Endothelial cell of umbilical vein (primary cell): ENCODE measurements around the gene GJB3. TPM values are rescaled to one million over a fixed set of nuclear protein-coding genes. Genes with fewer than 3 reads are reported as not detected.

ENCODE experiments used
- BruUV-seq: library from RNA; stranded (reverse); fragments of 400-500 nt; replicated peaks from 2 replicates; lab custom pipeline; 2021; lab: Mats Ljungman, UMichigan
- CTCF ChIA-PET: fragments of 300-600, 350-600 bp; sonication (Branson Sonifier 250); formaldehyde crosslinking; loops from one replicate; lab custom pipeline; 2021; ENCODE audit warnings: antibody characterized with exemption, inconsistent platforms; lab: Charles Lee
- POLR2A ChIA-PET: fragments of 300-600, 350-600 bp; sonication (Branson Sonifier 250); formaldehyde crosslinking; loops from one replicate; lab custom pipeline; 2021; ENCODE audit warnings: antibody characterized with exemption, inconsistent platforms; lab: Charles Lee
- DNase-seq: peaks from one replicate; pipeline ENCODE4 v3.0.0-alpha.2; 2011; ENCODE audit warnings: low read depth, low spot score
- FAIRE-seq: peaks from 2 replicates; lab custom pipeline; 2011; peaks lifted over from hg19 to GRCh38; lab: Jason Lieb, UNC
- H2AFZ ChIP-seq: 2 replicates; pipeline ENCODE4 v1.6.0; 2012; ENCODE audit warnings: low read depth, low read length, control low read depth, inconsistent platforms
- H3K27ac ChIP-seq: 2 replicates; pipeline ENCODE4 v1.5.1; 2011; ENCODE audit warnings: low read depth, mild to moderate bottlenecking, control low read depth, low read length, moderate library complexity; ENCODE audit not compliant: insufficient read depth
- H3K27me3 ChIP-seq, 2 experiments: 2 replicates each; pipeline versions ENCODE4 v1.6.0 to v1.6.1; 2011; ENCODE audit warnings: low read length in 2 of 2, mixed read lengths in 1 of 2; ENCODE audit not compliant: control insufficient read depth in 2 of 2, insufficient read depth in 2 of 2
- H3K36me3 ChIP-seq, 2 experiments: 2 replicates in 1 of 2; 3 replicates in 1 of 2; pipeline ENCODE4 v1.5.1; 2011; ENCODE audit warnings: low read length in 2 of 2, mild to moderate bottlenecking in 1 of 2, moderate library complexity in 1 of 2; ENCODE audit not compliant: control insufficient read depth in 2 of 2, insufficient read depth in 2 of 2; ENCODE audit errors: extremely low read depth in 1 of 2
- H3K4me1 ChIP-seq: 3 replicates; pipeline ENCODE4 v1.5.1; 2011; ENCODE audit warnings: mild to moderate bottlenecking, low read length; ENCODE audit not compliant: control insufficient read depth, insufficient read depth; ENCODE audit errors: extremely low read depth
- H3K4me2 ChIP-seq: 2 replicates; pipeline ENCODE4 v1.6.1; 2011; ENCODE audit warnings: low read length, control low read depth, mixed read lengths; ENCODE audit not compliant: insufficient read depth
- H3K4me3 ChIP-seq, 3 experiments: fragments of 200-600 bp in 1 of 3; sonication (generic), shearing (Covaris generic) in 1 of 3; replicated peaks in 1 of 3; 2 replicates each; pipeline ENCODE4 v1.5.1; 2011 to 2016; ENCODE audit warnings: control low read depth in 3 of 3, low read length in 3 of 3, mild to moderate bottlenecking in 2 of 3, inconsistent platforms in 1 of 3, low read depth in 1 of 3, moderate library complexity in 1 of 3; ENCODE audit not compliant: insufficient read depth in 1 of 3
- H3K79me2 ChIP-seq: 2 replicates; pipeline ENCODE4 v1.6.0; 2012; ENCODE audit warnings: low read length, inconsistent platforms; ENCODE audit not compliant: control insufficient read depth, insufficient read depth
- H3K9ac ChIP-seq: replicated peaks from 2 replicates; pipeline ENCODE3; 2011; ENCODE audit warnings: low read length, control low read depth; ENCODE audit not compliant: insufficient read depth; ENCODE audit errors: extremely low read depth
- H3K9me1 ChIP-seq: replicated peaks from 3 replicates; pipeline ENCODE4 v1.6.0; 2011; ENCODE audit warnings: mild to moderate bottlenecking, low read length; ENCODE audit not compliant: control insufficient read depth, insufficient read depth; ENCODE audit errors: extremely low read depth
- H3K9me3 ChIP-seq: replicated peaks from 2 replicates; pipeline ENCODE4 v1.5.1; 2012; ENCODE audit warnings: low read length, inconsistent platforms; ENCODE audit not compliant: control insufficient read depth, insufficient read depth
- H4K20me1 ChIP-seq: replicated peaks from 2 replicates; pipeline ENCODE3; 2011; ENCODE audit warnings: mild to moderate bottlenecking, low read length; ENCODE audit not compliant: control insufficient read depth, insufficient read depth; ENCODE audit errors: extremely low read depth
- EZH2 ChIP-seq: IDR thresholded peaks from 2 replicates; pipeline ENCODE4 v1.6.1; 2012; ENCODE audit warnings: borderline replicate concordance, low read depth, mild to moderate bottlenecking, moderate library complexity, low read length, inconsistent platforms; ENCODE audit not compliant: severe bottlenecking
- JUN ChIP-seq: IDR thresholded peaks from 2 replicates; pipeline ENCODE4 v1.6.1; 2011; ENCODE audit warnings: borderline replicate concordance, low read depth; ENCODE audit not compliant: insufficient read length, insufficient read depth
- MYC ChIP-seq: IDR thresholded peaks from one replicate; pipeline ENCODE4 v1.6.1; 2011; ENCODE audit warnings: mild to moderate bottlenecking, low read depth, low read length
- POLR2A ChIP-seq: IDR thresholded peaks from 2 replicates; pipeline ENCODE4 v1.6.1; 2012; ENCODE audit warnings: low read depth, mild to moderate bottlenecking, control low read depth, low read length
- POLR2AphosphoS5 ChIP-seq: IDR thresholded peaks from 2 replicates; pipeline ENCODE4 v1.6.1; 2012; ENCODE audit warnings: low read depth, mild to moderate bottlenecking, control low read depth, low read length, moderate library complexity; ENCODE audit not compliant: insufficient read depth
- dilution Hi-C: fragments of 300-500 bp; cut with MboI; formaldehyde crosslinking; loops from one replicate; pipeline ENCODE4 v1.15.0; 2019; ENCODE audit warnings: low sequenced_read_pairs; ENCODE audit not compliant: extremely low pct_ligation_motif_present
- intact Hi-C: fragments of 100-400 bp; cut with micrococcal nuclease; formaldehyde crosslinking; loops from one replicate; pipeline ENCODE4 v1.10.0; 2022
- polyA plus RNA-seq, 4 experiments: library from polyadenylated mRNA; depleted of rRNA in 3 of 4; stranded (reverse) in 3 of 4; unstranded in 1 of 4; fragments of >200 nt; gene quantifications; 2 replicates each; pipeline versions ENCODE4 v1.2.1 to v1.2.3, GENCODE V29; 2011 to 2012; ENCODE audit warnings: missing spikeins in 1 of 4
- total RNA-seq: library from RNA; stranded (reverse); gene quantifications from 2 replicates; pipeline ENCODE4 v1.2.3, GENCODE V29; 2021

Gene GJB3
- total and polyA plus RNA-seq, 2 donors (not counting 3 experiments of a cell fraction or from before 2014, with no cell fraction given): not detected

DNA sequence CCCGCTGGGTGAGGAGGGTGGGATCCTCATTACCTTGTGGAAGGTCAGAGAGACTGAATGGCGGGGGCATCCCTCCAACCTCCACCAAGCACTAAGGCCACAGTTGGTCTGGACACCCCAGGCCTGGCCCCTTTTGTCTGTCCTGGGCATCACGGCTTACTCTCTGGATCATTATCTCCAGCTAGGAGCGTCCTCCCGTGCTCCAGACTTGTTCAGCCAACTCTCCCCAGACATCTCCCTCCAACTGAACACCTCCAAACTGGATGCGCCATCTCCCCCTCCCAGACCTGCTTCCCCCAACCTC lies 33.4 kb upstream of the GJB3 start:
- Histone ChIP-seq H3K27me3 (no peaks in the 10 kb centered on the region), H3K9me1 (no peaks in the 10 kb centered on the region), H3K4me2 (no peak overlapping the region), H4K20me1 (no peaks in the 10 kb centered on the region), H3K9me3 (no peaks in the 10 kb centered on the region), H3K27ac (no peak overlapping the region), H3K4me1 (no peaks in the 10 kb centered on the region), H3K79me2 (no peaks in the 10 kb centered on the region), H2AFZ (no peak overlapping the region), H3K36me3 (no peaks in the 10 kb centered on the region), H3K9ac (no peak overlapping the region), H3K4me3 (no peak overlapping the region)
- TF ChIP-seq MYC: no peak
- TF ChIP-seq JUN: no peak
- no peak for TF ChIP-seq POLR2A
- TF ChIP-seq EZH2: no peak
- intact Hi-C loops: no loop called here
- no TSS peak for BruUV-seq
- POLR2A ChIA-PET: no interaction called here
- CTCF ChIA-PET: interaction anchor here (1.3 kb wide), 1 partner anchor 1114 kb away, joined by 5 read pairs; no protein-coding TSS in a partner anchor
- dilution Hi-C loops: no loop called here
- DNase-seq (no peak), FAIRE-seq (no peak)

DNA sequence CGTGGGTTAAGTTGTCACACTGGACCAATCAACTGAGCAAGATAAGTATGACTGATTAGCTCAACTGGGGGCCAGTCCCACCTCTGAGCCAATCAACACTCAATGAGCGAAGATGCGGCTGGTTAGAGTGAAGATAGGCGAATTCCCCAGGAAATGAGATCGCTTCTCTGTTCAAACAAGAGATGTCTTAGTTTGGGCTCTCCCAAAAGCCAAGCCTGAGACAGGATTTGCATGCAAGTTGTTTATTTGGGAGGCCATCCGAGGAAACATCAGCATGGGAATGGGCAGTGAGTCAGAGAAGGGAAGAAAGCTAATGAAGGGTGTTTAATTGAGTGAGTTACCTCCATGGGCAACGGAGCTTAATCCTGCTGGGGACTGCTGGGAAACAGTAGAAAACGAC lies 31.0 kb upstream of the GJB3 start:
- no peak overlapping the region for H3K4me3 ChIP-seq
- H3K9me3 ChIP-seq: no peaks in the 10 kb centered on the region
- no peaks in the 10 kb centered on the region for H3K9me1 ChIP-seq
- intact Hi-C loops (no loop called here), dilution Hi-C loops (no loop called here)
- H3K27me3 ChIP-seq: no peaks in the 10 kb centered on the region
- no peak for DNase-seq
- H2AFZ ChIP-seq: no peak overlapping the region
- ChIA-PET CTCF (no interaction called here), POLR2A (no interaction called here)
- H3K4me2 ChIP-seq: no peak overlapping the region
- BruUV-seq: no TSS peak
- no peak for FAIRE-seq
- no peaks in the 10 kb centered on the region for H3K4me1 ChIP-seq
- no peak overlapping the region for H3K9ac ChIP-seq
- no peaks in the 10 kb centered on the region for H3K36me3 ChIP-seq
- no peaks in the 10 kb centered on the region for H3K79me2 ChIP-seq
- TF ChIP-seq POLR2AphosphoS5 (no peak), JUN (no peak)
- H4K20me1 ChIP-seq: no peaks in the 10 kb centered on the region
- no peak overlapping the region for H3K27ac ChIP-seq
